Thoracic aorta (tissue), 2 donors: ENCODE data around the gene DCN. TPM values are rescaled to one million over a fixed set of nuclear protein-coding genes. Genes with fewer than 3 reads are reported as not detected.
"Not testable (repeated sequence)": the region's sequence is repeated elsewhere in the genome, so short reads cannot be mapped to it uniquely, and the experiment has no call there.

Source experiments
- ATAC-seq: fragments of 150-250 bp; one replicate; pipeline ENCODE4 v1.8.0; 2017; ENCODE audit warnings: low read depth; ENCODE audit not compliant: insufficient number of reproducible peaks, low FRiP score
- DNase-seq: peaks from one replicate; pipeline ENCODE4 v3.0.0-alpha.2; 2020; ENCODE audit warnings: low spot score
- H3K27ac ChIP-seq, 2 donors: fragments of 200-600 bp; sonication (generic); 1 replicate in 1 of 2; 2 replicates in 1 of 2; pipeline ENCODE4 v1.5.1; 2016; ENCODE audit warnings: mild to moderate bottlenecking in 2 of 2, moderate library complexity in 2 of 2
- H3K27me3 ChIP-seq: fragments of 200-600 bp; sonication (generic); replicated peaks from 2 replicates; pipeline ENCODE4 v1.6.0; 2016; ENCODE audit warnings: mild to moderate bottlenecking; ENCODE audit not compliant: insufficient read depth
- H3K36me3 ChIP-seq: fragments of 200-600 bp; sonication (generic); one replicate; pipeline ENCODE4 v1.5.1; 2016
- H3K4me1 ChIP-seq, 2 donors: fragments of 200-600 bp; sonication (generic); 1 replicate in 1 of 2; 2 replicates in 1 of 2; pipeline versions ENCODE4 v1.5.1 to v1.6.0; 2016; ENCODE audit warnings: low read depth in 2 of 2, mild to moderate bottlenecking in 1 of 2; ENCODE audit not compliant: control insufficient read depth in 1 of 2
- H3K4me3 ChIP-seq: fragments of 200-600 bp; sonication (generic); 2 replicates; pipeline ENCODE4 v1.5.1; 2016; ENCODE audit warnings: mild to moderate bottlenecking
- H3K9me3 ChIP-seq: fragments of 200-600 bp; sonication (generic); 2 replicates; pipeline ENCODE4 v1.5.1; 2016
- total RNA-seq, 2 donors: library from RNA; depleted of rRNA; stranded (reverse); fragments of >200 nt; gene quantifications; one replicate each; pipeline versions ENCODE4 v1.1.0 to v1.2.3, GENCODE V29; 2016
- TF ChIP-seq, protein P1 (sequence below): fragments of 200-600 bp; sonication (generic); IDR thresholded peaks from one replicate; pipeline ENCODE4 v1.5.1; 2019; ENCODE audit warnings: antibody characterized with exemption

DCN gene
- total RNA-seq, 2 donors from 2014 or later: 869 to 1,972 TPM

DNA sequence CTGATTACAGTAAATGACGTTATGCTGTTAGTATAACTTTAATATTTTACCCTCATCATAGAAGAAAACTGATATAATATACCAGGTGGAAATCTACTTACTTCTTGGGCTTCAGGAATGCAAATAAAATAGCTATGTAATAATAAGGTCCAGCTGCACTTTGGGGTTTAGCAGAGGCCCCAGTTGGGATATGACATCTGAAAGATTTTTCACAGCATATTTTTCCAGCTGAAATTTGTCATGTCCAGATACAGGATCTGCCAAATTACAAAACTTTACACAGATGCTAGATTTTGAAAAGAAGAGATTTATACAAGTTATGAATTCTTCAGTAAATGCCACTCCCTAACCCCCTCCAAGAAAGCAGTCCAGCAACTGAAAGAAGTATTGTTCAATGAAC, 29.2 kb upstream of the DCN start:
- no peaks in the 10 kb centered on the region for H3K9me3 ChIP-seq
- H3K4me3 ChIP-seq: no peak overlapping the region
- no peak overlapping the region for H3K27ac ChIP-seq
- DNase-seq: no peak
- ATAC-seq: no peak
- no peaks in the 10 kb centered on the region for H3K4me1 ChIP-seq
- no peaks in the 10 kb centered on the region for H3K27me3 ChIP-seq
- H3K36me3 ChIP-seq: no peaks in the 10 kb centered on the region
- TF ChIP-seq, protein P1, sequence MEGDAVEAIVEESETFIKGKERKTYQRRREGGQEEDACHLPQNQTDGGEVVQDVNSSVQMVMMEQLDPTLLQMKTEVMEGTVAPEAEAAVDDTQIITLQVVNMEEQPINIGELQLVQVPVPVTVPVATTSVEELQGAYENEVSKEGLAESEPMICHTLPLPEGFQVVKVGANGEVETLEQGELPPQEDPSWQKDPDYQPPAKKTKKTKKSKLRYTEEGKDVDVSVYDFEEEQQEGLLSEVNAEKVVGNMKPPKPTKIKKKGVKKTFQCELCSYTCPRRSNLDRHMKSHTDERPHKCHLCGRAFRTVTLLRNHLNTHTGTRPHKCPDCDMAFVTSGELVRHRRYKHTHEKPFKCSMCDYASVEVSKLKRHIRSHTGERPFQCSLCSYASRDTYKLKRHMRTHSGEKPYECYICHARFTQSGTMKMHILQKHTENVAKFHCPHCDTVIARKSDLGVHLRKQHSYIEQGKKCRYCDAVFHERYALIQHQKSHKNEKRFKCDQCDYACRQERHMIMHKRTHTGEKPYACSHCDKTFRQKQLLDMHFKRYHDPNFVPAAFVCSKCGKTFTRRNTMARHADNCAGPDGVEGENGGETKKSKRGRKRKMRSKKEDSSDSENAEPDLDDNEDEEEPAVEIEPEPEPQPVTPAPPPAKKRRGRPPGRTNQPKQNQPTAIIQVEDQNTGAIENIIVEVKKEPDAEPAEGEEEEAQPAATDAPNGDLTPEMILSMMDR: no peak

DNA sequence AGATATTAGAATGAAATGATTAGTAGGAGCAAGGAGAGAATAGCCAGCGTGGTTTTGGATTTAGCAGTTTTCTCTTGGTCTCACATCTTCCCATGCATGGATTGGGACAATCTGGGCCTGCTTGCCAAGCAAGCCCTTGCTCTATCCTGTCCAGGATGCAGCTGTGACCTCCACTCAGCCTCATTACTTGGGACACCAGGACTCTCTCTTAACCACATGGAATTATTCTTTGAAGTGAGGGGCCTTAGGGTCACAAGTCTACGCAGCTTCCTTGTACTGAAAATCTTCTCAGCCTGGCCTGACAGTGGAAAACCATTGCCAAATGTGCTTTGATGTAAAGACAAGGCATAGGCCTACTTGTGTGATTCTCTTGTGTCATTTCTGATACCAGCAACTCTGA, 28.0 kb upstream of the DCN start:
- TF ChIP-seq, protein P1: no peak
- Histone ChIP-seq H3K9me3 (no peaks in the 10 kb centered on the region), H3K4me3 (no peak overlapping the region), H3K36me3 (no peaks in the 10 kb centered on the region), H3K4me1 (no peaks in the 10 kb centered on the region), H3K27me3 (no peaks in the 10 kb centered on the region), H3K27ac (no peak overlapping the region)
- DNase-seq (no peak), ATAC-seq (no peak)

DNA sequence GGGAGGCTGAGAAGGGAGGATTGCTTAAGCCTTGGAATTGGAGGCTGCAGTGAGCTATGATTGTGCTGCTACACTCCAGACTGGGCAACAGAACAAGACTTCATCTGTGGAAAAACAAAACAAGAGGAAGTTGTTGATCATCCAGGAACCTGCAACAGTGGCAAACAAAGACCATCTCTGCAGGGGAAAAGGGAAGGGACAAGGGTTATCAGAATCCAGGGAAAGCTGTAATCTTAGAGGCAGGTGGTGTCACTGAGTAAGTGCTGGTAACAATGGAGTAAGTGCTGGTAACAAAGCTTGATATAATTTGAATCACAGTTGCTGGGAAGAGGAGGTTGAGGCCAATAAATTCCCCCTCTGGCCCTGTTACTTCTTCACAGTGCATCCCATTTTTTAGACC, 27.5 kb upstream of the DCN start:
- Histone ChIP-seq H3K4me3 (no peak overlapping the region), H3K9me3 (no peaks in the 10 kb centered on the region), H3K36me3 (no peaks in the 10 kb centered on the region), H3K27ac (no peak overlapping the region), H3K4me1 (no peaks in the 10 kb centered on the region), H3K27me3 (no peaks in the 10 kb centered on the region)
- ATAC-seq (no peak), DNase-seq (no peak)
- TF ChIP-seq, protein P1: no peak

DNA sequence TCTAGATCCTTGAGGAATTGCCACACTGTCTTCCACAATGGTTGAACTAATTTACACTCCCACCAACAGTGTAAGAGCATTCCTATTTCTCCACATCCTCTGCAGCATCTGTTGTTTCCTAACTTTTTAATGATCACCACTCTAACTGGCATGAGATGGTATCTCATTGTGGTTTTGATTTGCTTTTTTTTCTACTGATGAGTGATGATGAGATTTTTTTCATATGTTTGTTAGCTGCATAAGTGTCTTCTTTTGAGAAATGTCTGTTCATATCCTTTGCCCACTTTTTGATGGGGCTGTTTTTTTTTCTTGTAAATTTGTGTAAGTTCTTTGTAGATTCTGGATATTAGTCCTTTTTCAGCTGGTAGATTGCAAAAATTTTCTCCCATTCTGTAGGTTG, 24.7 kb upstream of the DCN start:
- not testable (repeated sequence) for DNase-seq, H3K27ac ChIP-seq, ATAC-seq, H3K4me3 ChIP-seq, H3K4me1 ChIP-seq, H3K36me3 ChIP-seq, H3K27me3 ChIP-seq, H3K9me3 ChIP-seq

DNA sequence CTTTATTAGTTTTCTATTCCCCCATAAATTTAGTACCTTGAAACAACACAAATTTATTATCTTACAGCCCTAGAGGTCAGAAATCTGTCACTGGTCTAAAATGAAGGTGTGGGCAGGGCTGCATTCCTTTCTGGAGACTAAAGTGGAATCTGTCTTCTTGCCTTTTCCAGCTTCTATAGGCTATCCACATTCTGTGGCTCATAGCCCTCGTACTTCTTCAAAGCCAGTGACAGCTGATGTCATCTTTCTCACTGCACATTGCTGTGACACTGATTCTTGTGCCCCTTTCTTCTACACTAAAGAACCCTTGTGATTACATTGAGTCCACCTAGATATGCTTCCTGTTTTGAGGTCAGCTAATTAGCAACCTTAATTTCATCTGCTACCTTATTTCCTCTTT, 23.2 kb upstream of the DCN start:
- TF ChIP-seq, protein P1: no peak
- no peak for ATAC-seq
- Histone ChIP-seq H3K9me3 (no peaks in the 10 kb centered on the region), H3K4me3 (no peak overlapping the region), H3K36me3 (no peaks in the 10 kb centered on the region), H3K4me1 (no peaks in the 10 kb centered on the region), H3K27me3 (no peaks in the 10 kb centered on the region), H3K27ac (no peak overlapping the region)
- no peak for DNase-seq

DNA sequence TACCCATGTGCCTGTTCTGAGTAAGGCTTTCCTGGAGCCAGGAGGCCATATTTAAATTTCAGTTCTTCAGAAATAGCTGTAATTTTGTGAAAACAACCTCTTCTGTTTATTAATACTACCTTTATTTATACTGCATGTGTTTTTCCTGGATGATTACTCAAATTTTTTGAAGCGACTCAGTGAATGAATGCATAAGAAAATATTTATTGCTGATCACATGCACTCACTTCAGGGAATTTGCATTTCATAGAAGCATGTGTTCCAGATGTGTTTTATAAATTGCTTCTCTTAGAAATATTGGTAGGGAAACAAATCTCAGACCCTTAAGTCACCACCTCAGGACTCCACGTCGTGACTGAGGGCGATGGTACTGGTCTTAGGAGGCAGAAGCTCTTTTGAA, 21.8 kb upstream of the DCN start:
- Histone ChIP-seq H3K4me3 (no peak overlapping the region), H3K9me3 (no peaks in the 10 kb centered on the region), H3K4me1 (no peaks in the 10 kb centered on the region), H3K36me3 (no peaks in the 10 kb centered on the region), H3K27ac (no peak overlapping the region), H3K27me3 (no peaks in the 10 kb centered on the region)
- TF ChIP-seq, protein P1: no peak
- ATAC-seq (no peak), DNase-seq (no peak)
